DOHH2 (cell line): ENCODE measurements around the gene MRPL38.

Source experiments
- EZH2phosphoT487 ChIP-seq: fragments of 200-600 bp; sonication (generic); IDR thresholded peaks from 2 replicates; pipeline ENCODE4 v1.6.1; 2017; ENCODE audit warnings: borderline replicate concordance, mild to moderate bottlenecking, antibody characterized with exemption, low read length, moderate library complexity, mixed read lengths
- TF ChIP-seq, protein P1 (sequence below): fragments of 200-600 bp; sonication (generic); IDR thresholded peaks from one replicate; pipeline ENCODE4 v1.5.1; 2014; ENCODE audit warnings: antibody characterized with exemption, mild to moderate bottlenecking, low read depth, low read length; ENCODE audit not compliant: poor library complexity, severe bottlenecking

DNA sequence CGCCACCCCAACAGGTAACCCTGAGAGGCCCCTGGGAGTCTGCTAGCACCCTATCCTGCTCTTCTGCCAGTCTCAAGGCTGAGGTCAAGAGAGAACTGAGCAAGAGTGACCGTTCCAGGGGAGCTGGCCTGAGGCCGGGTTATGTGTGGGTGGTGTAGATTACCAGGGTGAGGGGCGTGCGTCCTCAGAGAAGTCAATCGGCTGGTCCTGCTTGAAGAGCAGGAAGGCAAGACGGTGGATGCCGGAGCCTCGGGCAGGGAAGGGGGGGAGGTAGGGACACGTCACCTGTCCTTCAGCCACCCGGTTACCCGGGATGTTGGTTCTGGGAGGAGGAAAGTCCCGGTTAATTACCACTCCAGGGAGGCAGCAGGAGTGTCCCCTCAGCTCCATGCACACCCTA is 5.3 kb downstream of the MRPL38 start:
- TF ChIP-seq, protein P1, sequence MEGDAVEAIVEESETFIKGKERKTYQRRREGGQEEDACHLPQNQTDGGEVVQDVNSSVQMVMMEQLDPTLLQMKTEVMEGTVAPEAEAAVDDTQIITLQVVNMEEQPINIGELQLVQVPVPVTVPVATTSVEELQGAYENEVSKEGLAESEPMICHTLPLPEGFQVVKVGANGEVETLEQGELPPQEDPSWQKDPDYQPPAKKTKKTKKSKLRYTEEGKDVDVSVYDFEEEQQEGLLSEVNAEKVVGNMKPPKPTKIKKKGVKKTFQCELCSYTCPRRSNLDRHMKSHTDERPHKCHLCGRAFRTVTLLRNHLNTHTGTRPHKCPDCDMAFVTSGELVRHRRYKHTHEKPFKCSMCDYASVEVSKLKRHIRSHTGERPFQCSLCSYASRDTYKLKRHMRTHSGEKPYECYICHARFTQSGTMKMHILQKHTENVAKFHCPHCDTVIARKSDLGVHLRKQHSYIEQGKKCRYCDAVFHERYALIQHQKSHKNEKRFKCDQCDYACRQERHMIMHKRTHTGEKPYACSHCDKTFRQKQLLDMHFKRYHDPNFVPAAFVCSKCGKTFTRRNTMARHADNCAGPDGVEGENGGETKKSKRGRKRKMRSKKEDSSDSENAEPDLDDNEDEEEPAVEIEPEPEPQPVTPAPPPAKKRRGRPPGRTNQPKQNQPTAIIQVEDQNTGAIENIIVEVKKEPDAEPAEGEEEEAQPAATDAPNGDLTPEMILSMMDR = no peak
- TF ChIP-seq EZH2phosphoT487 = no peak
